HepG2 (cell line): ENCODE results near the gene HID1. TPM values are rescaled to one million over a fixed set of nuclear protein-coding genes. Genes with fewer than 3 reads are reported as not detected.

Source experiments
- ARNT ChIP-seq: fragments of 450-650 bp; IDR thresholded peaks from 2 replicates; pipeline ENCODE4 v1.6.1; 2017
- HDAC1 ChIP-seq: sonication (generic); formaldehyde crosslinking; IDR thresholded peaks from 2 replicates; pipeline ENCODE4 v1.5.1; 2020; ENCODE audit warnings: mild to moderate bottlenecking, missing genetic modification reagents
- HMG20B ChIP-seq: conservative IDR thresholded peaks from 2 replicates; pipeline ENCODE4 v1.6.1; 2016; ENCODE audit warnings: missing genetic modification reagents, missing compliant biosample characterization
- IRF1 ChIP-seq: sonication (generic); formaldehyde crosslinking; IDR thresholded peaks from 2 replicates; pipeline ENCODE4 v1.4.0; 2020; ENCODE audit warnings: low read depth, mild to moderate bottlenecking, missing genetic modification reagents
- KLF9 ChIP-seq: IDR thresholded peaks from 2 replicates; pipeline ENCODE4 v1.6.1; 2016; ENCODE audit warnings: low read depth
- MAFF ChIP-seq: IDR thresholded peaks from 2 replicates; pipeline ENCODE4 v1.6.1; 2011; ENCODE audit warnings: low read depth, low read length, improper control_type of control experiment
- NCOA5 ChIP-seq: sonication (generic); formaldehyde crosslinking; IDR thresholded peaks from 2 replicates; pipeline ENCODE4 v1.4.0; 2020; ENCODE audit warnings: missing genetic modification reagents
- SIN3A ChIP-seq: IDR thresholded peaks from 2 replicates; pipeline ENCODE4 v1.6.1; 2011; ENCODE audit warnings: low read depth, mild to moderate bottlenecking, control low read depth, low read length, borderline replicate concordance
- SNRNP70 ChIP-seq: fragments of 200-400 bp; formaldehyde crosslinking; IDR thresholded peaks from 2 replicates; pipeline ENCODE4 v1.6.1; 2017; ENCODE audit warnings: mild to moderate bottlenecking, low read depth, low read length, moderate library complexity
- SOX6 ChIP-seq, 2 experiments: fragments of 450-650 bp in 1 of 2; sonication (generic) in 1 of 2; formaldehyde crosslinking in 1 of 2; IDR thresholded peaks; 2 replicates each; pipeline versions ENCODE4 v1.4.0 to v1.6.1; 2017 to 2020; ENCODE audit warnings: antibody characterized with exemption in 1 of 2, mild to moderate bottlenecking in 1 of 2, missing genetic modification reagents in 1 of 2
- TEF ChIP-seq: sonication (generic); formaldehyde crosslinking; IDR thresholded peaks from 2 replicates; pipeline ENCODE4 v1.5.0; 2020; ENCODE audit warnings: missing genetic modification reagents
- TGIF2 ChIP-seq: IDR thresholded peaks from 2 replicates; pipeline ENCODE4 v1.6.1; 2016; ENCODE audit warnings: control low read depth, missing compliant biosample characterization
- WIZ ChIP-seq: sonication (generic); formaldehyde crosslinking; IDR thresholded peaks from 2 replicates; pipeline ENCODE4 v1.5.1; 2020; ENCODE audit warnings: mild to moderate bottlenecking, missing genetic modification reagents
- ZNF276 ChIP-seq: sonication (generic); formaldehyde crosslinking; IDR thresholded peaks from 2 replicates; pipeline ENCODE4 v1.4.0; 2020; ENCODE audit warnings: mild to moderate bottlenecking, low read depth, missing genetic modification reagents
- ZNF281 ChIP-seq: sonication (generic); formaldehyde crosslinking; IDR thresholded peaks from 2 replicates; pipeline ENCODE4 v1.4.0; 2020; ENCODE audit warnings: missing genetic modification reagents, borderline replicate concordance
- ZNF326 ChIP-seq: sonication (generic); formaldehyde crosslinking; IDR thresholded peaks from 2 replicates; pipeline ENCODE4 v1.4.0; 2020; ENCODE audit warnings: missing genetic modification reagents, borderline replicate concordance
- ZNF546 ChIP-seq: sonication (generic); formaldehyde crosslinking; conservative IDR thresholded peaks from 2 replicates; pipeline ENCODE4 v1.8.1; 2023; ENCODE audit warnings: mild to moderate bottlenecking, missing genetic modification reagents
- ZNF589 ChIP-seq: sonication (generic); formaldehyde crosslinking; conservative IDR thresholded peaks from 2 replicates; pipeline ENCODE4 v1.8.0; 2022; ENCODE audit warnings: mild to moderate bottlenecking, moderate library complexity, missing genetic modification reagents
- ZNF737 ChIP-seq: sonication (generic); formaldehyde crosslinking; IDR thresholded peaks from 2 replicates; pipeline ENCODE4 v1.5.0; 2020; ENCODE audit warnings: missing genetic modification reagents, mild to moderate bottlenecking, borderline replicate concordance
- ZNF780A ChIP-seq: sonication (generic); formaldehyde crosslinking; IDR thresholded peaks from 2 replicates; pipeline ENCODE4 v1.8.0; 2022; ENCODE audit warnings: mild to moderate bottlenecking, missing genetic modification reagents, moderate library complexity
- ZNF883 ChIP-seq: sonication (generic); formaldehyde crosslinking; IDR thresholded peaks from 2 replicates; pipeline ENCODE4 v1.5.1; 2020; ENCODE audit warnings: mild to moderate bottlenecking, missing genetic modification reagents; ENCODE audit errors: not compliant biosample characterization
- ZSCAN20 ChIP-seq: sonication (generic); formaldehyde crosslinking; IDR thresholded peaks from 2 replicates; pipeline ENCODE4 v1.4.0; 2020; ENCODE audit warnings: missing genetic modification reagents, mild to moderate bottlenecking, borderline replicate concordance
- polyA plus RNA-seq, 8 experiments: library from polyadenylated mRNA; depleted of rRNA in 3 of 8; stranded (reverse) in 7 of 8; unstranded in 1 of 8; fragments of >200 nt; fragmentation: Illumina TruSeq in 4 of 8; extraction: Trizol in 4 of 8; gene quantifications; 2 replicates each; pipeline versions ENCODE4 v1.2.1 to v1.2.3, GENCODE V29; 2011 to 2016; ENCODE audit warnings: low read depth in 4 of 8, missing spikeins in 1 of 8, mixed read lengths in 1 of 8; ENCODE audit not compliant: insufficient read depth in 1 of 8
- total RNA-seq, 5 experiments: library from RNA; depleted of rRNA; stranded (reverse); fragments of >200 nt; fragmentation: Illumina TruSeq; extraction: Trizol; gene quantifications; 2 replicates each; pipeline ENCODE4 v1.2.3, GENCODE V29; 2016; ENCODE audit warnings: low read depth in 1 of 5

The HID1 gene
- total and polyA plus RNA-seq, 2 of the 13 experiments (the other 11 are each of a cell fraction or from before 2014, with no cell fraction given): 2.1 to 10.6 TPM

- TF ChIP-seq ZNF281 (peak; percentile 71; the same call in 1 of the 2 replicates), ZNF326 (CRISPR knock-in tag) (no peak), ZNF589 (CRISPR knock-in tag) (peak; percentile 86; the same call in 1 of the 2 replicates), ZNF780A (CRISPR knock-in tag) (no peak), SOX6 (IDR thresholded peaks at IDR 0.05) (no peak), SOX6 (CRISPR knock-in tag; IDR thresholded peaks at IDR 0.05) (peak; percentile 86), TEF (CRISPR knock-in tag) (peak; percentile 76; the same call in 1 of the 2 replicates), ZNF276 (CRISPR knock-in tag) (peak; percentile 85), HDAC1 (CRISPR knock-in tag) (peak; percentile 99), SNRNP70 (no peak), WIZ (peak; percentile 94), KLF9 (CRISPR knock-in tag) (no peak), IRF1 (no peak), SIN3A (0 out of 2 replicates have a peak, but pooled peaks have one; percentile 72), ZNF737 (no peak; the same call in 1 of the 2 replicates), ARNT (no peak), NCOA5 (CRISPR knock-in tag) (peak; percentile 48; the same call in 1 of the 2 replicates), ZNF883 (CRISPR knock-in tag) (peak; percentile 72), TGIF2 (CRISPR knock-in tag) (peak; percentile 95), ZNF546 (peak; percentile 79; the same call in 1 of the 2 replicates), ZSCAN20 (CRISPR knock-in tag) (peak; percentile 95; the same call in 1 of the 2 replicates), MAFF (no peak; the same call in 1 of the 2 replicates), HMG20B (CRISPR knock-in tag) (peak; percentile 77)
Measured at GRCh38 chr17:75012346-75013091, 40.0 kb upstream of the HID1 start, which contains the start of gene MRPL58 (continued).
